ENCODE data around the gene KRTAP4-2. TPM values are rescaled to one million over a fixed set of nuclear protein-coding genes. Genes with fewer than 3 reads are reported as not detected.

Gene KRTAP4-2
- total RNA-seq, 3 donors from 2014 or later = not detected

GRCh38 chr17:41131979-41132378 lies 46.0 kb downstream of the KRTAP4-2 start:
- DNase-seq (no peak), ATAC-seq (no peak)
- TF ChIP-seq CTCF (IDR thresholded peaks at IDR 0.05) = no peak
- Histone ChIP-seq H3K9me3 (no peaks in the 10 kb centered on the region), H3K4me3 (no peak overlapping the region), H3K4me1 (ENCODE audit: low read depth) (no peaks in the 10 kb centered on the region), H3K36me3 (ENCODE audit: low read depth) (no peaks in the 10 kb centered on the region)
- intact Hi-C loops (cut with DNase I, micrococcal nuclease) = no loop called here

Other genes with a start within 250 kb of the KRTAP4-2 start
- under 1 TPM in 1 of 3 donors, not detected in 2; 0.53 TPM for gene KRT23, start 240.6 kb downstream of the KRTAP4-2 start, total RNA-seq
- under 1 TPM in 1 of 3 donors, not detected in 2; 0.52 TPM for gene KRT39, start 211.3 kb downstream of the KRTAP4-2 start, total RNA-seq
- gene KRT40, start 193.9 kb downstream of the KRTAP4-2 start, total RNA-seq = under 1 TPM in 1 of 3 donors, not detected in 2; 0.22 TPM
- not detected for gene KRTAP3-3, start 184.1 kb downstream of the KRTAP4-2 start, total RNA-seq
- not detected for gene KRTAP3-2, start 178.3 kb downstream of the KRTAP4-2 start, total RNA-seq
- gene KRTAP3-1, start 169.1 kb downstream of the KRTAP4-2 start, total RNA-seq = not detected
- gene KRTAP1-5, start 151.0 kb downstream of the KRTAP4-2 start, total RNA-seq = not detected
- not detected for gene KRTAP1-4, start 148.0 kb downstream of the KRTAP4-2 start, total RNA-seq
- not detected for gene KRTAP1-3, start 143.3 kb downstream of the KRTAP4-2 start, total RNA-seq
- not detected for gene KRTAP1-1, start 136.8 kb downstream of the KRTAP4-2 start, total RNA-seq
- gene KRTAP2-1, start 130.9 kb downstream of the KRTAP4-2 start, total RNA-seq = not detected
- not detected for gene KRTAP2-2, start 123.0 kb downstream of the KRTAP4-2 start, total RNA-seq
- gene KRTAP2-3, start 118.1 kb downstream of the KRTAP4-2 start, total RNA-seq = not detected
- gene KRTAP2-4, start 112.3 kb downstream of the KRTAP4-2 start, total RNA-seq = not detected
- not detected for gene KRTAP4-7, start 94.1 kb downstream of the KRTAP4-2 start, total RNA-seq
- gene KRTAP4-8, start 80.1 kb downstream of the KRTAP4-2 start, total RNA-seq = not detected
- not detected for gene KRTAP4-16, start 76.0 kb downstream of the KRTAP4-2 start, total RNA-seq
- not detected for gene KRTAP4-9, start 72.8 kb downstream of the KRTAP4-2 start, total RNA-seq
- gene KRTAP4-11, start 59.8 kb downstream of the KRTAP4-2 start, total RNA-seq = not detected
- not detected for gene KRTAP4-12, start 54.0 kb downstream of the KRTAP4-2 start, total RNA-seq
- gene KRTAP4-6, start 37.7 kb downstream of the KRTAP4-2 start, total RNA-seq = not detected
- not detected for gene KRTAP4-5, start 28.4 kb downstream of the KRTAP4-2 start, total RNA-seq
- not detected for gene KRTAP4-4, start 17.5 kb downstream of the KRTAP4-2 start, total RNA-seq
- gene KRTAP4-3, start 10.0 kb downstream of the KRTAP4-2 start, total RNA-seq = not detected
- under 1 TPM in 1 of 3 donors, not detected in 2; 0.84 TPM for gene KRTAP4-1, start 6.7 kb upstream of the KRTAP4-2 start, total RNA-seq
- not detected for gene KRTAP9-1, start 11.7 kb upstream of the KRTAP4-2 start, total RNA-seq
- not detected for gene KRTAP9-2, start 48.4 kb upstream of the KRTAP4-2 start, total RNA-seq
- not detected for gene KRTAP9-3, start 54.2 kb upstream of the KRTAP4-2 start, total RNA-seq
- gene KRTAP9-8, start 59.8 kb upstream of the KRTAP4-2 start, total RNA-seq = not detected
- not detected for gene KRTAP9-4, start 71.5 kb upstream of the KRTAP4-2 start, total RNA-seq
- gene KRTAP9-9, start 77.2 kb upstream of the KRTAP4-2 start, total RNA-seq = not detected
- gene KRTAP9-6, start 87.2 kb upstream of the KRTAP4-2 start, total RNA-seq = not detected
- not detected for gene KRTAP9-7, start 97.5 kb upstream of the KRTAP4-2 start, total RNA-seq
- gene KRTAP29-1, start 124.6 kb upstream of the KRTAP4-2 start, total RNA-seq = not detected
- gene KRTAP16-1, start 131.1 kb upstream of the KRTAP4-2 start, total RNA-seq = not detected
- gene KRTAP17-1, start 137.5 kb upstream of the KRTAP4-2 start, total RNA-seq = not detected
- not detected for gene KRT33A, start 172.6 kb upstream of the KRTAP4-2 start, total RNA-seq
- gene KRT33B, start 191.6 kb upstream of the KRTAP4-2 start, total RNA-seq = not detected
- not detected for gene KRT34, start 204.1 kb upstream of the KRTAP4-2 start, total RNA-seq
- not detected for gene KRT31, start 219.4 kb upstream of the KRTAP4-2 start, total RNA-seq
- gene KRT37, start 246.4 kb upstream of the KRTAP4-2 start, total RNA-seq = not detected

Data from mucosa of descending colon (tissue), 3 donors.